IMR-90 (cell line): Measurements from ENCODE around the gene BCAS1. TPM values are rescaled to one million over a fixed set of nuclear protein-coding genes. Genes with fewer than 3 reads are reported as not detected.

Source experiments
- ATAC-seq: fragments of 200-7000 bp; cut with Tn5 transposase; 2 replicates; pipeline ENCODE4 v1.9.1; 2020; ENCODE audit warnings: low read depth, mild to moderate bottlenecking, moderate library complexity
- BruUV-seq: library from RNA; stranded (reverse); fragments of 400-500 nt; replicated peaks from 2 replicates; lab custom pipeline; 2021; lab: Mats Ljungman, UMichigan
- CTCF ChIA-PET: fragments of 300-600 bp; formaldehyde crosslinking; extraction: SDS; loops from one replicate; lab custom pipeline; 2021; ENCODE audit warnings: antibody characterized with exemption; lab: Yijun Ruan, JAX
- POLR2A ChIA-PET: fragments of 300-600 bp; sonication (Branson Sonifier 250); formaldehyde crosslinking; loops from one replicate; lab custom pipeline; 2022; ENCODE audit warnings: antibody characterized with exemption; ENCODE audit not compliant: unreplicated experiment; lab: Charles Lee
- DNase-seq: peaks from one replicate; pipeline ENCODE4 v3.0.0; 2013
- H2AFZ ChIP-seq: replicated peaks from 2 replicates; pipeline ENCODE3; 2013; ENCODE audit warnings: low read length, mild to moderate bottlenecking; ENCODE audit not compliant: poor library complexity
- H2AK5ac ChIP-seq: 2 replicates; pipeline ENCODE4 v1.6.1; 2013; ENCODE audit warnings: low read depth, low read length, inconsistent platforms
- H2AK9ac ChIP-seq: replicated peaks from 2 replicates; pipeline ENCODE3; 2013; ENCODE audit warnings: mild to moderate bottlenecking, low read depth, low read length, moderate library complexity; ENCODE audit not compliant: poor library complexity
- H2BK120ac ChIP-seq: 2 replicates; pipeline ENCODE4 v1.6.1; 2013; ENCODE audit warnings: low read depth, low read length, inconsistent platforms
- H2BK15ac ChIP-seq: 3 replicates; pipeline ENCODE4 v1.6.1; 2013; ENCODE audit warnings: low read depth, low read length, inconsistent platforms
- H2BK20ac ChIP-seq: 2 replicates; pipeline ENCODE4 v1.6.1; 2013; ENCODE audit warnings: low read depth, mild to moderate bottlenecking, inconsistent platforms, low read length, moderate library complexity
- H2BK5ac ChIP-seq: 2 replicates; pipeline ENCODE4 v1.6.1; 2013; ENCODE audit warnings: mild to moderate bottlenecking, low read depth, low read length, inconsistent platforms; ENCODE audit not compliant: poor library complexity, severe bottlenecking
- H3K14ac ChIP-seq: replicated peaks from 2 replicates; pipeline ENCODE4 v1.6.1; 2013; ENCODE audit warnings: low read depth, low read length, inconsistent platforms
- H3K18ac ChIP-seq: 2 replicates; pipeline ENCODE4 v1.6.1; 2013; ENCODE audit warnings: low read depth, low read length, control low read depth
- H3K23ac ChIP-seq: 2 replicates; pipeline ENCODE4 v1.6.1; 2013; ENCODE audit warnings: low read depth, low read length, inconsistent platforms
- H3K27ac ChIP-seq: 2 replicates; pipeline ENCODE4 v1.5.1; 2013; ENCODE audit warnings: mild to moderate bottlenecking, control low read depth, low read length; ENCODE audit not compliant: insufficient read depth
- H3K27me3 ChIP-seq: 2 replicates; pipeline ENCODE4 v1.6.1; 2013; ENCODE audit warnings: low read length; ENCODE audit not compliant: control insufficient read depth, insufficient read depth
- H3K36me3 ChIP-seq: 2 replicates; pipeline ENCODE4 v1.6.1; 2013; ENCODE audit warnings: low read length, mixed read lengths; ENCODE audit not compliant: control insufficient read depth, insufficient read depth
- H3K4ac ChIP-seq: 2 replicates; pipeline ENCODE4 v1.6.1; 2013; ENCODE audit warnings: low read depth, low read length, inconsistent platforms
- H3K4me1 ChIP-seq: 2 replicates; pipeline ENCODE4 v1.6.1; 2013; ENCODE audit warnings: low read length, mixed read lengths; ENCODE audit not compliant: control insufficient read depth, insufficient read depth
- H3K4me2 ChIP-seq: 2 replicates; pipeline ENCODE4 v1.6.1; 2013; ENCODE audit warnings: low read depth, mild to moderate bottlenecking, control low read depth, low read length, moderate library complexity
- H3K4me3 ChIP-seq: 2 replicates; pipeline ENCODE4 v1.5.1; 2013; ENCODE audit warnings: low read depth, mild to moderate bottlenecking, control low read depth, low read length, moderate library complexity; ENCODE audit not compliant: insufficient read depth
- H3K56ac ChIP-seq: 2 replicates; pipeline ENCODE4 v1.6.1; 2013; ENCODE audit warnings: low read length, inconsistent platforms; ENCODE audit not compliant: insufficient read depth; ENCODE audit errors: extremely low read depth
- H3K79me1 ChIP-seq, 2 experiments: 2 replicates each; pipeline ENCODE4 v1.6.1; 2013; ENCODE audit warnings: low read length in 2 of 2, inconsistent platforms in 1 of 2, low read depth in 1 of 2
- H3K9ac ChIP-seq: 2 replicates; pipeline ENCODE4 v1.6.1; 2013; ENCODE audit warnings: low read depth, low read length, control low read depth
- H3K9me1 ChIP-seq: 2 replicates; pipeline ENCODE4 v1.6.1; 2013; ENCODE audit warnings: low read length, inconsistent platforms; ENCODE audit not compliant: insufficient read depth
- H3K9me3 ChIP-seq: 2 replicates; pipeline ENCODE4 v1.6.1; 2013; ENCODE audit warnings: low read length; ENCODE audit not compliant: control insufficient read depth, insufficient read depth
- H4K20me1 ChIP-seq: 2 replicates; pipeline ENCODE4 v1.6.1; 2013; ENCODE audit warnings: low read length, inconsistent platforms; ENCODE audit not compliant: insufficient read depth
- H4K5ac ChIP-seq: 2 replicates; pipeline ENCODE4 v1.6.1; 2013; ENCODE audit warnings: mild to moderate bottlenecking, low read depth, low read length, control low read depth
- H4K8ac ChIP-seq, 2 experiments: 2 replicates each; pipeline ENCODE4 v1.6.1; 2013; ENCODE audit warnings: low read depth in 2 of 2, low read length in 2 of 2, control low read depth in 1 of 2, inconsistent platforms in 1 of 2
- H4K91ac ChIP-seq: 2 replicates; pipeline ENCODE4 v1.6.1; 2013; ENCODE audit warnings: low read depth, low read length, inconsistent platforms; ENCODE audit not compliant: insufficient read depth
- BHLHE40 ChIP-seq: fragments of 150-350 bp; IDR thresholded peaks from 2 replicates; pipeline ENCODE4 v1.6.1; 2016; ENCODE audit warnings: mild to moderate bottlenecking, low read depth, low read length
- CEBPB ChIP-seq: IDR thresholded peaks from 2 replicates; pipeline ENCODE4 v1.6.1; 2012; ENCODE audit warnings: low read depth, low read length, improper control_type of control experiment
- MAFK ChIP-seq: IDR thresholded peaks from 2 replicates; pipeline ENCODE4 v1.6.1; 2012; ENCODE audit warnings: low read depth, low read length, improper control_type of control experiment
- MAZ ChIP-seq: IDR thresholded peaks from 2 replicates; pipeline ENCODE4 v1.6.1; 2012; ENCODE audit warnings: low read depth, mild to moderate bottlenecking, low read length, improper control_type of control experiment, moderate library complexity, borderline replicate concordance
- MXI1 ChIP-seq: IDR thresholded peaks from 2 replicates; pipeline ENCODE4 v1.6.1; 2012; ENCODE audit warnings: low read depth, mild to moderate bottlenecking, low read length, moderate library complexity, borderline replicate concordance
- NFE2L2 ChIP-seq: fragments of 150-350 bp; IDR thresholded peaks from 2 replicates; pipeline ENCODE4 v1.6.1; 2016; ENCODE audit warnings: low read depth, mild to moderate bottlenecking, low read length
- POLR2A ChIP-seq: IDR thresholded peaks from 2 replicates; pipeline ENCODE4 v1.6.1; 2012; ENCODE audit warnings: mild to moderate bottlenecking, low read depth, low read length
- RAD21 ChIP-seq: IDR thresholded peaks from 2 replicates; pipeline ENCODE4 v1.6.1; 2012; ENCODE audit warnings: low read length, improper control_type of control experiment
- RCOR1 ChIP-seq: IDR thresholded peaks from 2 replicates; pipeline ENCODE4 v1.6.1; 2012; ENCODE audit warnings: mild to moderate bottlenecking, low read length, improper control_type of control experiment; ENCODE audit not compliant: insufficient replicate concordance
- WGBS, 2 experiments: methylation state at CpG; one replicate each; pipeline versions ENCODE4 v1.1.5 to v1.1.7; 2013; ENCODE audit warnings: missing lambda C conversion rate in 2 of 2; ENCODE audit not compliant: insufficient read length in 1 of 2; ENCODE audit errors: extremely low coverage in 2 of 2; 5-methylcytosine and 5-hydroxymethylcytosine counted together
- dilution Hi-C: fragments of 300-500 bp; cut with HindIII; formaldehyde crosslinking; loops from one replicate; pipeline ENCODE4 v1.14.3; 2018; ENCODE audit warnings: low sequenced_read_pairs; ENCODE audit not compliant: unreplicated experiment
- in situ Hi-C: fragments of 300-500 bp; cut with MboI; formaldehyde crosslinking; loops from 3 replicates; pipeline ENCODE4 v1.14.3; 2019; ENCODE audit warnings: low sequenced_read_pairs, inconsistent platforms, mixed read lengths
- intact Hi-C: fragments of 100-400 bp; cut with micrococcal nuclease; formaldehyde crosslinking; loops from 2 replicates; pipeline ENCODE4 v1.10.0; 2022
- polyA plus RNA-seq, 3 experiments: library from polyadenylated mRNA; depleted of rRNA; stranded (reverse); fragments of >200 nt; gene quantifications; 2 replicates each; pipeline ENCODE4 v1.2.3, GENCODE V29; 2012; ENCODE audit warnings: low replicate concordance in 1 of 3
- total RNA-seq: library from RNA; depleted of rRNA; stranded (reverse); fragments of >200 nt; gene quantifications from 2 replicates; pipeline ENCODE4 v1.2.3, GENCODE V29; 2012
- TF ChIP-seq, protein P1 (sequence below): conservative IDR thresholded peaks from 2 replicates; pipeline ENCODE4 v1.5.1; 2012; ENCODE audit warnings: mild to moderate bottlenecking, low read depth, low read length, improper control_type of control experiment
- TF ChIP-seq, protein P2 (sequence below): fragments of 150-350 bp; IDR thresholded peaks from 2 replicates; pipeline ENCODE4 v1.6.1; 2017; ENCODE audit warnings: mild to moderate bottlenecking, antibody characterized with exemption, low read length, low read depth

BCAS1 gene
- total and polyA plus RNA-seq, 2 of the 4 experiments (the other 2 are of a cell fraction), result under 0.01 TPM; not detected in 1

DNA sequence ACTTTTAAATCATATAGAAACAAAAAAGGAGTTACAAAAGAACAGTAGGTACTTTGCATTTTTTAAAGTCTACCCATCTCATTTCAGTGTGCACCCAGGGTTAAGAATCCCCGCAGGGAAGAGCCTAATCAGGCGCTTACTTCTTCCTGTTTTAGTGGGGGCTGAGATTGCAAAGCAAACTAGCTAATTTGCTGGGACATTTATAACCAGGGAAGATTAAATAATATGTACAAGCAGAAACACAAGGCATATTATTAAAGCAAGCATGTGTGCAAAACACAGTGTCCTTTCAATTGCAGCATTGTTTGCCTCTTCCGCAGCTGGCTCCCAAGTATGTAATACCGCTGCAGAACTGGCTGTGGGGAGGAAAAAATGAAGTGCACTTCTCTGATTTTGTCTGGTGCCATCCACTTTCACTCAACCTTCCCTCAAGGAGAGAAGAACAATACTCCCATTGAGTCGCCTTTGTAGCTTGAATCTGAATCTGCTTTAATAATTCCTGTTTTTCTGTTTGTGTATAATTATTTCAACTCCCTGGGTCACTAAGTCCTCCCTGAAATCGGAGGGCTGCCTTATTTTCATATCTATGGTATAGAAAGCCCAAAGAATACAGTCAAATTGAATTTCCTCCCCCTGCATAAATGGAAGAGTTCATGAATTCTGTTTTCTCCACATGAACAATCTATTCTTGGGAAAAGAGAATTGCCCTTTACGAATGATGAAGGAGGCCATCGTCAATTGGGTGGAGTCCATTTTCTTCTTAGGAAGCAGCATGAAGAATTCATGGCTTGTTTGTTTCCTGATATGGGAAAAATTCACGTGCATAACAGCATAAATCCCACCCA is 23.3 kb upstream of the BCAS1 start:
- CTCF ChIA-PET, result interaction anchor here (1.6 kb wide), 1 partner anchor 10 kb away, joined by 5 read pairs; no protein-coding TSS in a partner anchor
- WGBS, 2 experiments, result no CpG with 5 or more reads among the region's 9 CpGs
- Histone ChIP-seq H3K4ac (no peak overlapping the region), H4K8ac (no peak overlapping the region), H2AK5ac (no peak overlapping the region), H3K18ac (no peak overlapping the region), H4K91ac (no peak overlapping the region), H3K9me1 (no peaks in the 10 kb centered on the region), H4K5ac (no peak overlapping the region), H4K20me1 (no peaks in the 10 kb centered on the region), H3K56ac (no peak overlapping the region), H2BK120ac (no peak overlapping the region), H3K27ac (no peak overlapping the region), H2BK5ac (no peak overlapping the region), H3K14ac (no peak overlapping the region), H3K4me1 (no peaks in the 10 kb centered on the region), H3K4me3 (no peak overlapping the region), H3K9me3 (no peaks in the 10 kb centered on the region), H3K9ac (no peak overlapping the region), H3K79me1 (no peaks in the 10 kb centered on the region), H3K36me3 (no peaks in the 10 kb centered on the region), H2AK9ac (no peak overlapping the region), H2BK20ac (no peak overlapping the region), H2AFZ (no peak overlapping the region), H2BK15ac (no peak overlapping the region), H3K27me3 (peaks cover 12% of the 10 kb centered on the region), H3K4me2 (no peak overlapping the region), H3K23ac (no peak overlapping the region)
- in situ Hi-C loops (loop anchor here (25.0 kb wide), 1 partner anchor 106 kb away; no protein-coding TSS in a partner anchor), intact Hi-C loops (no loop called here), dilution Hi-C loops (loop anchor here (25.0 kb wide), 1 partner anchor 94 kb away; no protein-coding TSS in a partner anchor)
- no peak for TF ChIP-seq MAZ
- TF ChIP-seq POLR2A, result no peak
- TF ChIP-seq, protein P1, sequence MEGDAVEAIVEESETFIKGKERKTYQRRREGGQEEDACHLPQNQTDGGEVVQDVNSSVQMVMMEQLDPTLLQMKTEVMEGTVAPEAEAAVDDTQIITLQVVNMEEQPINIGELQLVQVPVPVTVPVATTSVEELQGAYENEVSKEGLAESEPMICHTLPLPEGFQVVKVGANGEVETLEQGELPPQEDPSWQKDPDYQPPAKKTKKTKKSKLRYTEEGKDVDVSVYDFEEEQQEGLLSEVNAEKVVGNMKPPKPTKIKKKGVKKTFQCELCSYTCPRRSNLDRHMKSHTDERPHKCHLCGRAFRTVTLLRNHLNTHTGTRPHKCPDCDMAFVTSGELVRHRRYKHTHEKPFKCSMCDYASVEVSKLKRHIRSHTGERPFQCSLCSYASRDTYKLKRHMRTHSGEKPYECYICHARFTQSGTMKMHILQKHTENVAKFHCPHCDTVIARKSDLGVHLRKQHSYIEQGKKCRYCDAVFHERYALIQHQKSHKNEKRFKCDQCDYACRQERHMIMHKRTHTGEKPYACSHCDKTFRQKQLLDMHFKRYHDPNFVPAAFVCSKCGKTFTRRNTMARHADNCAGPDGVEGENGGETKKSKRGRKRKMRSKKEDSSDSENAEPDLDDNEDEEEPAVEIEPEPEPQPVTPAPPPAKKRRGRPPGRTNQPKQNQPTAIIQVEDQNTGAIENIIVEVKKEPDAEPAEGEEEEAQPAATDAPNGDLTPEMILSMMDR, result no peak
- TF ChIP-seq BHLHE40, result no peak
- no peak for TF ChIP-seq RCOR1
- TF ChIP-seq NFE2L2, result no peak
- no peak for TF ChIP-seq MAFK
- TF ChIP-seq RAD21, result no peak
- no peak for TF ChIP-seq CEBPB
- TF ChIP-seq, protein P2, sequence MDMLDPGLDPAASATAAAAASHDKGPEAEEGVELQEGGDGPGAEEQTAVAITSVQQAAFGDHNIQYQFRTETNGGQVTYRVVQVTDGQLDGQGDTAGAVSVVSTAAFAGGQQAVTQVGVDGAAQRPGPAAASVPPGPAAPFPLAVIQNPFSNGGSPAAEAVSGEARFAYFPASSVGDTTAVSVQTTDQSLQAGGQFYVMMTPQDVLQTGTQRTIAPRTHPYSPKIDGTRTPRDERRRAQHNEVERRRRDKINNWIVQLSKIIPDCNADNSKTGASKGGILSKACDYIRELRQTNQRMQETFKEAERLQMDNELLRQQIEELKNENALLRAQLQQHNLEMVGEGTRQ, result no peak
- TF ChIP-seq MXI1, result no peak
- POLR2A ChIA-PET, result no interaction called here
- ATAC-seq (no peak), DNase-seq (no peak)
- BruUV-seq, result no TSS peak
